SKM-1 treated with dmso at 0.1 percent for 144 hours (cell line): ENCODE measurements around the gene FOXN3.
"Not testable (repeated sequence)": the region's sequence is repeated elsewhere in the genome, so short reads cannot be mapped to it uniquely, and the experiment has no call there.

ENCODE experiments used
- DNase-seq: peaks from one replicate; lab custom pipeline; 2025; ENCODE audit not compliant: unreplicated experiment; lab: John Stamatoyannopoulos, UW

The FOXN3 gene

GRCh38 chr14:89206389-89207031 lies 210.5 kb downstream of the FOXN3 start:
- no peak for DNase-seq

GRCh38 chr14:89205137-89205740 lies 211.8 kb downstream of the FOXN3 start:
- no peak for DNase-seq

- no peak for DNase-seq
Measured at GRCh38 chr14:89202413-89203190, 214.4 kb downstream of the FOXN3 start.

- DNase-seq, result no peak
Measured at GRCh38 chr14:89201645-89202044, 215.4 kb downstream of the FOXN3 start.

- not testable (repeated sequence) for DNase-seq
Measured at GRCh38 chr14:89199357-89199756, 217.7 kb downstream of the FOXN3 start.

GRCh38 chr14:89198544-89199329 lies 218.3 kb downstream of the FOXN3 start:
- DNase-seq, result no peak

- no peak for DNase-seq
Measured at GRCh38 chr14:89197623-89198022, 219.4 kb downstream of the FOXN3 start.

- DNase-seq, result no peak
Measured at GRCh38 chr14:89196545-89196944, 220.5 kb downstream of the FOXN3 start.

GRCh38 chr14:89194376-89194775 lies 222.7 kb downstream of the FOXN3 start:
- DNase-seq, result no peak

- DNase-seq, result no peak
Measured at GRCh38 chr14:89190765-89191513, 226.1 kb downstream of the FOXN3 start.

- DNase-seq, result no peak
Measured at GRCh38 chr14:89188492-89188891, 228.5 kb downstream of the FOXN3 start.

- DNase-seq, result no peak
Measured at GRCh38 chr14:89187501-89187900, 229.5 kb downstream of the FOXN3 start.

GRCh38 chr14:89186856-89187376 lies 230.1 kb downstream of the FOXN3 start:
- no peak for DNase-seq

GRCh38 chr14:89185919-89186855 lies 230.8 kb downstream of the FOXN3 start:
- no peak for DNase-seq

- no peak for DNase-seq
Measured at GRCh38 chr14:89184952-89185351, 232.1 kb downstream of the FOXN3 start.

- no peak for DNase-seq
Measured at GRCh38 chr14:89182326-89182725, 234.7 kb downstream of the FOXN3 start.

GRCh38 chr14:89180546-89180945 lies 236.5 kb downstream of the FOXN3 start:
- DNase-seq, result no peak

GRCh38 chr14:89179891-89180404 lies 237.1 kb downstream of the FOXN3 start:
- no peak for DNase-seq
